Measurements from ENCODE around the gene HOXC9. TPM values are rescaled to one million over a fixed set of nuclear protein-coding genes. Genes with fewer than 3 reads are reported as not detected.

Gene HOXC9
- total RNA-seq, 2 donors from 2014 or later: not detected

GRCh38 chr12:54015018-54015931 is 15.3 kb downstream of the HOXC9 start:
- DNase-seq (no peak), ATAC-seq (no peak)
- Histone ChIP-seq H3K27me3 (peaks cover 6 to 46% of the 10 kb centered on the region in 2 donors), H3K4me3 (no peak overlapping the region), H3K27ac (no peak overlapping the region), H3K4me1 (peaks cover 25% of the 10 kb centered on the region), H3K36me3 (replicated peaks in 1 of 2; ENCODE audit: insufficient read depth in 1 of 2, low read depth in 2 of 2) (no peaks in the 10 kb centered on the region), H3K9me3 (no peaks in the 10 kb centered on the region)
- WGBS, 2 donors: 11 to 17% methylated on average over 23 of the region's 23 CpGs
- TF ChIP-seq POLR2A (IDR thresholded peaks at IDR 0.05) (no peak), CTCF (IDR thresholded peaks at IDR 0.05) (no peak)
- intact Hi-C loops (cut with DNase I): no loop called here

- Histone ChIP-seq H3K4me3 (no peak overlapping the region), H3K4me1 (peaks cover 25% of the 10 kb centered on the region), H3K9me3 (no peaks in the 10 kb centered on the region), H3K27me3 (peaks cover 6 to 39% of the 10 kb centered on the region in 2 donors), H3K36me3 (replicated peaks in 1 of 2; ENCODE audit: insufficient read depth in 1 of 2, low read depth in 2 of 2) (no peaks in the 10 kb centered on the region), H3K27ac (no peak overlapping the region)
- TF ChIP-seq POLR2A (IDR thresholded peaks at IDR 0.05) (no peak), CTCF (IDR thresholded peaks at IDR 0.05) (no peak)
- intact Hi-C loops (cut with DNase I): no loop called here
- WGBS, 2 donors: 7 to 20% methylated on average over 3 of the region's 3 CpGs
- no peak for DNase-seq
- no peak for ATAC-seq
These were observed 16.1 kb downstream of the HOXC9 start for GRCh38 chr12:54016051-54016450.

GRCh38 chr12:54016478-54016964 is 16.6 kb downstream of the HOXC9 start:
- TF ChIP-seq POLR2A (IDR thresholded peaks at IDR 0.05) (no peak), CTCF (IDR thresholded peaks at IDR 0.05) (no peak)
- Histone ChIP-seq H3K27ac (no peak overlapping the region), H3K4me3 (no peak overlapping the region), H3K9me3 (no peaks in the 10 kb centered on the region), H3K36me3 (replicated peaks in 1 of 2; ENCODE audit: insufficient read depth in 1 of 2, low read depth in 2 of 2) (no peaks in the 10 kb centered on the region), H3K27me3 (peaks cover 6 to 35% of the 10 kb centered on the region in 2 donors), H3K4me1 (peaks cover 25% of the 10 kb centered on the region)
- intact Hi-C loops (cut with DNase I): no loop called here
- DNase-seq: no peak
- 3 to 6% methylated on average over 18 to 25 of the region's 25 CpGs for WGBS, 2 donors
- ATAC-seq: no peak

GRCh38 chr12:54017027-54017788 is 17.2 kb downstream of the HOXC9 start:
- intact Hi-C loops (cut with DNase I): no loop called here
- Histone ChIP-seq H3K27me3 (peaks cover 6 to 33% of the 10 kb centered on the region in 2 donors), H3K36me3 (replicated peaks in 1 of 2; ENCODE audit: insufficient read depth in 1 of 2, low read depth in 2 of 2) (no peaks in the 10 kb centered on the region), H3K4me1 (peaks cover 25% of the 10 kb centered on the region), H3K9me3 (no peaks in the 10 kb centered on the region), H3K4me3 (peak overlapping the region in 1 of 2 donors; percentile 12), H3K27ac (no peak overlapping the region)
- peak in 1 of 7 experiments; percentile 13 for TF ChIP-seq CTCF (IDR thresholded peaks at IDR 0.05)
- TF ChIP-seq POLR2A (IDR thresholded peaks at IDR 0.05): no peak
- peak in 1 of 4 donors; percentile 39 for DNase-seq
- peak; percentile 58 for ATAC-seq
- WGBS, 2 donors: 2 to 3% methylated on average over 23 to 24 of the region's 24 CpGs
